ENCODE data around the gene CEACAM16. TPM values are rescaled to one million over a fixed set of nuclear protein-coding genes. Genes with fewer than 3 reads are reported as not detected.

CEACAM16 gene
- total RNA-seq, 6 experiments from 2014 or later = not detected

DNA sequence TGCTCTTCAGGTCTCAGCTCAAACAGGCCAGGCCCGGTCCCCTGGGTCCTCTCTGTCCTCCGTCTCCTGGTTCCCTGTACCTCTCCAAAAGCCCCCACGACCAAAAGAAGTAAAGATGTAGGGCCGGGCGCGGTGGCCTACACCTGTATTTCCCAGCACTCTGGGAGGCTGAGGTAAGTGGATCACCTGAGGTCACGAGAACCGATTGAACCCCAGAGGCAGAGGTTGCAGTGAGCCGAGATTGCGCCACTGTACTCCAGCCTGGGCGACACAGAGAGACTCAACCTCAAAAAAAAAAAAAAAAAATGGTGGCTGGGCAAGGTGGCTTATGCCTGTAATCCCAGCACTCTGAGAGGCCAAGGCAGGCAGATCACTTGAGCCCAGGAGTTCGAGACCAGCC lies 27.5 kb downstream of the CEACAM16 start:
- DNase-seq (peak; percentile 75 to 87 (median 87)), ATAC-seq (peak; percentile 41 to 56 (median 54))
- H3K36me3 ChIP-seq = no peaks in the 10 kb centered on the region
- H3K9me3 ChIP-seq = no peaks in the 10 kb centered on the region
- H3K4me1 ChIP-seq = peaks cover 0 to 52% (median 16%) of the 10 kb centered on the region in 4 donors
- H3K4me3 ChIP-seq = peak overlapping the region in 1 of 3 donors; percentile 3
- peak overlapping the region; percentile 55 to 91 (median 69) for H3K27ac ChIP-seq
- no peaks in the 10 kb centered on the region for H3K27me3 ChIP-seq
- TF ChIP-seq POLR2A (IDR thresholded peaks at IDR 0.05) = peak; percentile 37
- TF ChIP-seq, protein P1, sequence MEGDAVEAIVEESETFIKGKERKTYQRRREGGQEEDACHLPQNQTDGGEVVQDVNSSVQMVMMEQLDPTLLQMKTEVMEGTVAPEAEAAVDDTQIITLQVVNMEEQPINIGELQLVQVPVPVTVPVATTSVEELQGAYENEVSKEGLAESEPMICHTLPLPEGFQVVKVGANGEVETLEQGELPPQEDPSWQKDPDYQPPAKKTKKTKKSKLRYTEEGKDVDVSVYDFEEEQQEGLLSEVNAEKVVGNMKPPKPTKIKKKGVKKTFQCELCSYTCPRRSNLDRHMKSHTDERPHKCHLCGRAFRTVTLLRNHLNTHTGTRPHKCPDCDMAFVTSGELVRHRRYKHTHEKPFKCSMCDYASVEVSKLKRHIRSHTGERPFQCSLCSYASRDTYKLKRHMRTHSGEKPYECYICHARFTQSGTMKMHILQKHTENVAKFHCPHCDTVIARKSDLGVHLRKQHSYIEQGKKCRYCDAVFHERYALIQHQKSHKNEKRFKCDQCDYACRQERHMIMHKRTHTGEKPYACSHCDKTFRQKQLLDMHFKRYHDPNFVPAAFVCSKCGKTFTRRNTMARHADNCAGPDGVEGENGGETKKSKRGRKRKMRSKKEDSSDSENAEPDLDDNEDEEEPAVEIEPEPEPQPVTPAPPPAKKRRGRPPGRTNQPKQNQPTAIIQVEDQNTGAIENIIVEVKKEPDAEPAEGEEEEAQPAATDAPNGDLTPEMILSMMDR (IDR thresholded peaks at IDR 0.05) = no peak
- 29% methylated on average over 11 of the region's 12 CpGs for WGBS (ENCODE audit: insufficient coverage, low coverage, low lambda C conversion rate, missing lambda C conversion rate)
- intact Hi-C loops (cut with DNase I) = no loop called here

GRCh38 chr19:44728178-44728577 lies 29.2 kb downstream of the CEACAM16 start:
- intact Hi-C loops (cut with DNase I) = no loop called here
- Histone ChIP-seq H3K27me3 (no peaks in the 10 kb centered on the region), H3K9me3 (no peaks in the 10 kb centered on the region), H3K36me3 (no peaks in the 10 kb centered on the region), H3K27ac (no peak overlapping the region), H3K4me1 (peaks cover 0 to 37% (median 9%) of the 10 kb centered on the region in 4 donors), H3K4me3 (no peak overlapping the region)
- TF ChIP-seq POLR2A (IDR thresholded peaks at IDR 0.05) = no peak
- TF ChIP-seq, protein P1 (IDR thresholded peaks at IDR 0.05) = no peak
- 81% methylated on average over 6 of the region's 6 CpGs for WGBS (ENCODE audit: insufficient coverage, low coverage, low lambda C conversion rate, missing lambda C conversion rate)
- ATAC-seq (no peak), DNase-seq (no peak)

DNA sequence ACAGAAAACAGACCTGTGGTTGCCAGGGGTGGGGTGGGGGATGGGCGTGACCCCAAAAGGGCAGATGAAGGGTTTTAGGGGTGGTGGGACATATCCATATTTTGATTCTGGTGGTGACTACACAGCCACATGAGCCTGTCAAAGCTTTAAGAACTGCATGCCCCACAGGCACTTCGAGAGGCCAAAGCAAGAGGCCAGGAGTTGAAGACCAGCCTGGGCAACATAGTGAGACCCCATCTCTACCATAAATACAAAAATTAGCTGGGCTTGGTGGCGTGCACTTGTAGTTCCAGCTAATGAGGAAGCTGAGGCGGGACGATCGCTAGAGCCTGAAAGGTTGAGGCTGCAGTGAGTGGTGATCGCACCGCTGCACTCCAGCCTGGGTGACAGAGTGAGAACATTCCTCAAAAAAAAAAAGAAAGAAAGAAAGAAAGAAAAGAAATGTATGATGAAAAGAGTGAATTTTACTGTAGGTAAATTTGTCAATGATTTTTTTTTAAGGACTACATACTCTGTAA lies 30.6 kb downstream of the CEACAM16 start:
- Histone ChIP-seq H3K27ac (no peak overlapping the region), H3K27me3 (no peaks in the 10 kb centered on the region), H3K4me3 (no peak overlapping the region), H3K36me3 (no peaks in the 10 kb centered on the region), H3K9me3 (no peaks in the 10 kb centered on the region), H3K4me1 (peaks cover 0 to 24% (median 8%) of the 10 kb centered on the region in 4 donors)
- ATAC-seq = no peak
- intact Hi-C loops (cut with DNase I) = no loop called here
- DNase-seq = no peak
- TF ChIP-seq, protein P1 (IDR thresholded peaks at IDR 0.05) = no peak
- no peak for TF ChIP-seq POLR2A (IDR thresholded peaks at IDR 0.05)
- WGBS (ENCODE audit: insufficient coverage, low coverage, low lambda C conversion rate, missing lambda C conversion rate) = 82% methylated on average over 7 of the region's 8 CpGs

DNA sequence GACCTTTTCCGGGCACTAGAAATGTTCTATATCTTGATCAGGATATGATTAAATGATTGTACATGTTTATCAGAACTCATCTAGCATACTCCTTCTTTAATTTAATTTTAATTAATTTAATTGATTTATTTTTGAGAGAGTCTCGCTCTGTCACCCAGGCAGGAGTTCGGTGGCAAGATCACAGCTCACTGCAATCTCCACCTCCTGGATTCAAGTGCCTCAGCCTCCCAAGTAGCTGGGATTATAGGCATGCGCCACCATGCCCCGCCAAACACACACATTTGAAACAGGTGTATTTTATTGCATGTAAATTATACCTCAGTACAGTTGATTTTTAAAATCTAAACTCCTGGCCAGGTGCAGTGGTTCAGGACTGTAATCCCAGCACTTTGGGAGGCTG lies 32.1 kb downstream of the CEACAM16 start:
- ATAC-seq = no peak
- Histone ChIP-seq H3K4me1 (peaks cover 0 to 14% (median 8%) of the 10 kb centered on the region in 4 donors), H3K27ac (no peak overlapping the region), H3K27me3 (no peaks in the 10 kb centered on the region), H3K4me3 (no peak overlapping the region), H3K36me3 (no peaks in the 10 kb centered on the region), H3K9me3 (no peaks in the 10 kb centered on the region)
- TF ChIP-seq, protein P1 (IDR thresholded peaks at IDR 0.05) = no peak
- 92% methylated on average over 5 of the region's 5 CpGs for WGBS (ENCODE audit: insufficient coverage, low coverage, low lambda C conversion rate, missing lambda C conversion rate)
- intact Hi-C loops (cut with DNase I) = no loop called here
- no peak for DNase-seq
